GM19467 (cell line): ENCODE results near the gene CAVIN3.

Experiments used
- ATAC-seq: cut with Tn5 transposase; IDR thresholded peaks from one replicate; pipeline ENCODE4 v1.9.1; 2021; ENCODE audit warnings: mild to moderate bottlenecking, moderate library complexity; ENCODE audit not compliant: unreplicated experiment

CAVIN3 gene

DNA sequence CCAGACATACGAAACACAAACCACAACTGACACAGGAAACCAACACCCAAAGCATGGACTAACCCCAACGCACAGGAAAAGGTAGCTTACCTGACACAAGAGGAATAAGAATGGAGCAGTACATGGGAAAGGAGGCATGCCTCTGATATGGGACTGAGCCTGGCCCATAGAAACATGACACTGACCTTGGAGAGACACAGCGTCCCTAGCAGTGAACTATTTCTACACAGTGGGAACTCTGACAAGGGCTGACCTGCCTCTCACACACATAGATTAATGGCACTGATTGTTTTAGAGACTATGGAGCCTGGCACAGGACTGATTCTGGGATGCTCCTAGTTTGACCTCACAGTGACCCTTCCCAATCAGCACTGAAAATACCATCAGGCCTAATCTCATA, 48.7 kb downstream of the CAVIN3 start:
- ATAC-seq, result no peak

- no peak for ATAC-seq
Measured at GRCh38 chr11:6270584-6271246, 49.6 kb downstream of the CAVIN3 start.

DNA sequence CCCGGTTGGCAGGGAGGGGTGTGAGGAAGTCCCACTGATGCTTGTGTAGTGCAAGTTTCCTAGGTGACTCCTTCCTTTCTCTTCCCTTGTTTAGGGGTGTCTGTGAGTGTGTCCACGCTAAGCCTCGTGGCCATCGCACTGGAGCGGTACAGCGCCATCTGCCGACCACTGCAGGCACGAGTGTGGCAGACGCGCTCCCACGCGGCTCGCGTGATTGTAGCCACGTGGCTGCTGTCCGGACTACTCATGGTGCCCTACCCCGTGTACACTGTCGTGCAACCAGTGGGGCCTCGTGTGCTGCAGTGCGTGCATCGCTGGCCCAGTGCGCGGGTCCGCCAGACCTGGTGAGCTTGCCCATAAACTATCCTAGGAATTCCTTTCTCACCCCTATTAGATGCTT, 50.3 kb downstream of the CAVIN3 start:
- no peak for ATAC-seq
